ENCODE measurements around the gene GPR157. TPM values are rescaled to one million over a fixed set of nuclear protein-coding genes. Genes with fewer than 3 reads are reported as not detected.
"Not testable (repeated sequence)": the region's sequence is repeated elsewhere in the genome, so short reads cannot be mapped to it uniquely, and the experiment has no call there.

GPR157 gene
- polyA plus RNA-seq, 3 donors: 0.98 to 1.5 (median 1.5) TPM

- no peak for DNase-seq (ENCODE audit: extremely low read depth in 1 of 11, low read depth in 9 of 11, low spot score in 4 of 11)
These were observed 3.6 kb downstream of the GPR157 start for GRCh38 chr1:9125325-9125724.

- DNase-seq (ENCODE audit: extremely low read depth in 1 of 11, low read depth in 9 of 11, low spot score in 4 of 11): not testable (repeated sequence)
These were observed 4.5 kb downstream of the GPR157 start for GRCh38 chr1:9124389-9124788.

- not testable (repeated sequence) for DNase-seq (ENCODE audit: extremely low read depth in 1 of 11, low read depth in 9 of 11, low spot score in 4 of 11)
These were observed 5.2 kb downstream of the GPR157 start for GRCh38 chr1:9123665-9124064.

DNA sequence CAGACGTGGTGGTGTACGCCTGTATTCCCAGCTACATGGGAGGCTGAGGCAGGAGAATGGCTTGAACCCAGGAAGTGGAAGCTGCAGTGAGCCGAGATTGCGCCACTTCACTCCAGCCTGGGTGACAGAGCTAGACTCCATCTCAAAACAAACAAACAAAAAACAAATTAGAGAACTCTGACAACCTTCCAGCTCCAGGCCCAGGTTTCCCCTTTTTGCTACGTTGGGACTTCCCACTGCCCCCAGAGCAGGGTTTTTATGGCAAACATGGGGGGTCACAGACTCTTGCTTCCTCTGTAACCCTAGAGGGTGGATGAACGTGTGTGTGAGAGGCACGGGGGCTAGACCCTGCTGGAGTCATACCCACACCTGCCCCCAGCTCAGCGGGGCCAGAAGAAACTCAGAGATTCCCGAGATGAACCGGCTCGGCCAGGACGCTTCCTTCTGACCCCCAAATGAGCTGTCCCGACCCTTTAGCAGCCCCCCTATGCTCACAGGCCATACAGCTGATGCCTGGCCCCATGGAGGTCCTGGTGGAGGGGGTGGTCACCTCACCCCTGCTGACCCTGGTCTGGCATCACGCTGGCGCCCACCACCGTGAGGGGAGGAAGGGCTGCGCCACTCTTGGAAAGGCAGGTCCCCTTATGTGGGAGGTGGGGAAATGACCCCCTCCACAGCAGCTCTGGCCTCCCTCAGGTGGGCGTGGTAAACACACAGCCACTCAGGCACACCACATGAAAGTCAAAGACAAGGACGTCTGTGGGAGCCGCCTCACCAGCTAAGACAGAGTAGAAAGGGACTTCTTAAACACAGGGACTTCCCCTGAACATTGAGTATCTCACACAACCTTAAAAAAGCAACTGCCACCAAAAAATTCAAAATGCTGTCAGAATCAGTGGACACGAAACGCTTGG, 7.1 kb downstream of the GPR157 start:
- no peak for DNase-seq (ENCODE audit: extremely low read depth in 1 of 11, low read depth in 9 of 11, low spot score in 4 of 11)

GRCh38 chr1:9120312-9120958, 8.5 kb downstream of the GPR157 start:
- DNase-seq (ENCODE audit: extremely low read depth in 1 of 11, low read depth in 9 of 11, low spot score in 4 of 11): no peak

DNA sequence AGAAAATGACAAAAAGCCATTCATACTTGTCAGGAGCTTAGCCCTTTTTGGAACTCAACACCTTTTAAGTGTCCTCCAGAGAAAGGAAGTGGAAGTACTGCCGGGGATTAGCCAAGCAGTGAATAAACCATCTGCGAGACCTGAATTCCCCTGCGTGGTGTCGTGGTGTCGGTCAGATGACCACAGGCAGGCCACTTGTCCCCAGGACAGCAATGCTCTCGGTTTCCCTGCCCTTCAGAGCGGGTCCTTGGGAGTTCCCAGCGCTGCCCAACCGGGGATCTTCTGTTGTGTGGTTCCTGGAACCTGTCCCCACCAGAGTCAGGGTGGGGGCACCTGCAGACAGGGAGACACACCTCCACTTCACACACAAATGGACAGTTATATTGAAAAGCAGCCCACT, 9.2 kb downstream of the GPR157 start:
- DNase-seq (ENCODE audit: extremely low read depth in 1 of 11, low read depth in 9 of 11, low spot score in 4 of 11): no peak

- DNase-seq (ENCODE audit: extremely low read depth in 1 of 11, low read depth in 9 of 11, low spot score in 4 of 11): no peak
These were observed 10.7 kb downstream of the GPR157 start for GRCh38 chr1:9118186-9118585.

DNA sequence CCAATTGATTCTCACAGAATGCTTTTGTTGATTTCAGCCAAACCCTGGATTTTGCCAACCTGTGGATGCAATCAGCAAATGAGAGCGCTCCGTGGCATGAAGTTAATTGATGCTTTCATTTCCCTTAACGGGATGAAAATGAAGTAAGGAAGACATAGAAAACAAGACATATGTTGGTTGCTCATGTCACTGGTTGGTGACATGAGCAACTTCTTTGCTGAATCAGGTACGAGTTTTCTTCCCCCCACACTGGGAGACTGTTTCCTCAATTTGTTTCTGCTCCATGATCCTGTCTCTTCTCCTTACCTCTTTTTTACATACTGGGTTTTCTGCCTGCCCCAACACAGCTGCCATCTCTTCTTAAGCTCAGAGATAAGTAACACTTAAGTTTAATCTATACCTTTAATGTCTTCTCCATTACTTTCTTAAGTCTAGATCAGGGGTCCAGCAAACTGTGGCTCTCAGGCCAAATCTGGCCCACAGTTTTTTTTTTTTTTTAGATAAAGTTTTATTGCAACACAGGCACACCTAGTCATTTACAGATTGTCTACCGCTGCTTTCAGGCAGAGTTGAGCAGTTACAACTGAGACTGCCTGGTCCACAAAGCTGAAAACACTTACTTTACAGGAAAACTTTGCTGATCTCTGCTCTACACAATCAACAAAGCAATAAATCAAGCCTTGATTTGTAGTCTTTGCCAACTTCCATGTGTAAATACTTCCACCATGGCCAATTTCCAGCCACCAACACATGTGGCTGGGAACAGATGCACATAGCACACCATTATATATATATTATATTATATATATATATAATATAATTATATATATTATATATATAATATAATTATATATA, 13.3 kb downstream of the GPR157 start:
- DNase-seq (ENCODE audit: extremely low read depth in 1 of 11, low read depth in 9 of 11, low spot score in 4 of 11): no peak

- no peak for DNase-seq (ENCODE audit: extremely low read depth in 1 of 11, low read depth in 9 of 11, low spot score in 4 of 11)
These were observed 15.7 kb downstream of the GPR157 start for GRCh38 chr1:9112961-9113880.

DNA sequence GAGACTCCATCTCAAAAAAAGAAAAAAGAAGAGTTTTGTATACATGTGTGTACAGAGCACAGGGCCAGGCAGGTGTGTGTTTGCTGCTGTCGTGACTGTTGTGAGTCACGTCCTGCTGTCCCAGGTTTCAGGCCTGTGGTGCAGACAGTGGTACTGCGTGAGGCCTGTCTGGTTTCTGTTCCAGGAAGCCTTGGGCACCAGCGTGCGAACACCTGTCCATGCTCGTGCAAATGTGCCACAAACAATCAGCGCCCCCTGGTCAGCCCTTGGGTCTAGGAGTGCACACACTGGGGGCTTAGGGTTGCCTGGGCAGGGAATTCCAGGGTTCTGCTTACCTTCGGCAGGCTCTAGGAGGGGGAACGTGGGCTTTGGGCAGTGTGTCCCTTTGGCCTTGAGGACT, 16.9 kb downstream of the GPR157 start:
- DNase-seq (ENCODE audit: extremely low read depth in 1 of 11, low read depth in 9 of 11, low spot score in 4 of 11): no peak

DNA sequence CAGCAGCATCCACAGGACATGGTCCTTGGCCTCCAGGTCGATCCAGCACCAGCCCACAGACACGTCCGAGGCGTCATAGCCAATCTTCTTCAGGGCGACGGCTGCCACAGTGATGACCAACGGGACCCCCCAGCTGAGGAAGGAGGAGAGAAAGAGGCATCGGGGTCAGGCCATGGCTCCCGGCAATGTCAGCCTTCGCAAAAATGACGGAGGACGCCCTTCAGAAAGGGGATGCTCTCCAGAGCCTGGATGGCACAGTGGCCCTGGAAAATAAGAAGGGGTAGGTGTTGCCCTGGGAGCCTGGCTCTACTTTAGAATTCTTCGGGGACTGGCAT, 17.6 kb downstream of the GPR157 start:
- no peak for DNase-seq (ENCODE audit: extremely low read depth in 1 of 11, low read depth in 9 of 11, low spot score in 4 of 11)

DNA sequence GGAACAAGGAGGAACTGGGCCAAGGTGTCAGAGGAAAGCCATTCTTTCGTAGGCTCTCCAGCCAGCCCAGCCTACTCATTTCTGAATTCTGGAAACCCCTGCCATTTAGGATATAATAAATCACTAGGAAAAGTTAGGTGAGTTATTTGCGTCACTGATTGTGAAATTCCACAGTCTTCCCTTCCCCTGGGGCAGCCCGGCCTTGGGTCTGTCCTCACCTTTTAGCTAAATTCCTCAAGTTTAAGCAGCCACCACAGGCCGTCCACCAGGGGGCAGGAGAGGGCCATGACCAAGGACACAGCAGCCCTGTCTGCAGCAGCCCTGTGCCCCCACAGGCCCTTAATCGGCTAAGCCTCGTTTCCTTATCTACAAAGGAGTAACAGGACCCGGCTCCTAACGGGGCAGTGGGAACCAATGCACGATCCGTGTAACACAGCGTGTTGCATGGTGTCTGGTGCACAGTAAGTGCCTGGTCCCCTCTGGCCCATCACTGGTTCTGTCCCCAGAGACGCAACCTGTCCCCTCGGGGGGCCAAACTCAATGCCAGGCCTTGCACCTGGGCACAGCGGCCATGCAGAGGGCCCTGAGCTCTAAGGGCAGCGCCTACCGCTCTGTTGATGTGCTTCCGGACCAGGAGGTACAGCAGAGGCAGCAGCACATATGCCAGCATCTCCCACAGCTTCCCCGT, 18.1 kb downstream of the GPR157 start:
- peak in 10 of 11 donors; percentile 71 to 88 (median 80) for DNase-seq (ENCODE audit: extremely low read depth in 1 of 11, low read depth in 9 of 11, low spot score in 4 of 11)

DNA sequence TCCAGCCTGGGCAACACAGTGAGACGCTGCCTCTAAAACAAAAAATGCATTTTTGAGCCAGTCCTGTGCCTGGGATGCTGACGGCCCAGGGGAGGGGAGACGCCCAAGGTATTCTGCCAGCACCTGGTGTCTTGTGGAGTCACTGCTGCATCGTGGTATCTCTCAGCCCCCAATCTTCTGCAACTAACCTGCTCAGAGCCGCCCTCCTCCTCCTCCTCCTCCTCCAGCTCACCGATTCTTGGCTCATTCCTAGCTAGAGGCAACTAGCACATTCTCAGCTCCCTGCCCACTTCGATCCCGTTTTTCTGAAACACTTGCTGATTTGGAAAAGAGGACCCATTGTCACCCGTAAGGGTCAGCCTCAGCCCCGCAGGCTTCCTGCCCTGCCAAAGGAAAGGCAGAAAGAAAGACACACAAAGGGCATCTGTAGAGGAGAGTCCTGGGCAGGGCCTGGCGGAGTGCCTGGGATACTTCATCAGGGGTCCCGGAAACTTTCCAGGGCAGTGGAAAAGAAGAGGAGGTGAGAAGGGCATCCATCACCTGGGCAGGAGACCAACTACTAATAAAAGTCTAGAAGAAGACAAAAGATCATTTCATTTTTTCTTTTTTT, 20.7 kb downstream of the GPR157 start:
- no peak for DNase-seq (ENCODE audit: extremely low read depth in 1 of 11, low read depth in 9 of 11, low spot score in 4 of 11)

DNA sequence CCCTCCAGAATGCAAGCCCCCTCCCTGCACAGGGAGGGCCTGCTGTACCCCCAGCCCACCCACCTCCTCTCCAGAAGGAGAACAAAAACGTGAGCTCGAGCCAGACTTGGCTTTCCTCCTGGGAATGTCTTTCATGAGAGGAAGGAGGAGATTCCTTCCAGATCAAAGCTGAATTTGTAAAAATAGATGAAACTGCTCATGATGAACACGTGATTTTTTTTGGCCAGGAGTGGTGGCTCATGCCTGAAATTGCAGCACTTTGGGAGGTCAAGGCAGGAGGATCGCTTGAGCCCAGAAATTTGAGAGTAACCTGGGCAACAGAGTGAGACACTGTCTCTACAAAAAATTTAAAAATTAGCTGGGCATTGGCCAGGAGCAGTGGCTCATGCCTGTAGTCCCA, 21.8 kb downstream of the GPR157 start:
- no peak for DNase-seq (ENCODE audit: extremely low read depth in 1 of 11, low read depth in 9 of 11, low spot score in 4 of 11)

DNA sequence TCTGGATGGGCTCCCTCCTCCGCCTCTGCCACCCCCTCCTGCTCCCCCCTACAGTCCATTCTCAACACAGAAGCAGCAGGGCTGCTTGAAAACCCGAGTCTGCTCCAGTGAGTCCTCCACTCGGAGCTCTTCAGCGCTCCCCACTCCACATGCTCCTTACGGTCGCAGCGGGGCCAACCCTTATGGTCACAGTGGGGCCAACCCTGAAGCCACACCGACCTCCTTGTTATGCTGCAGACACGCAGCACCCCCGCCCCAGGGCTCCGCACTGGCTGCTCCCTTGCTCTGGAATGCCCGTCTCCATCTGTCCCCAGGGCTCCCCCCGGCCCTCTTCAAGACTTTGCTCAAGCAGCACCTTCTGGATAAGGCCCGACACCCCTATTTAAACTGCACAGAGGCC, 22.6 kb downstream of the GPR157 start:
- no peak for DNase-seq (ENCODE audit: extremely low read depth in 1 of 11, low read depth in 9 of 11, low spot score in 4 of 11)

- DNase-seq (ENCODE audit: extremely low read depth in 1 of 11, low read depth in 9 of 11, low spot score in 4 of 11): no peak
These were observed 23.5 kb downstream of the GPR157 start for GRCh38 chr1:9105336-9105867.

DNA sequence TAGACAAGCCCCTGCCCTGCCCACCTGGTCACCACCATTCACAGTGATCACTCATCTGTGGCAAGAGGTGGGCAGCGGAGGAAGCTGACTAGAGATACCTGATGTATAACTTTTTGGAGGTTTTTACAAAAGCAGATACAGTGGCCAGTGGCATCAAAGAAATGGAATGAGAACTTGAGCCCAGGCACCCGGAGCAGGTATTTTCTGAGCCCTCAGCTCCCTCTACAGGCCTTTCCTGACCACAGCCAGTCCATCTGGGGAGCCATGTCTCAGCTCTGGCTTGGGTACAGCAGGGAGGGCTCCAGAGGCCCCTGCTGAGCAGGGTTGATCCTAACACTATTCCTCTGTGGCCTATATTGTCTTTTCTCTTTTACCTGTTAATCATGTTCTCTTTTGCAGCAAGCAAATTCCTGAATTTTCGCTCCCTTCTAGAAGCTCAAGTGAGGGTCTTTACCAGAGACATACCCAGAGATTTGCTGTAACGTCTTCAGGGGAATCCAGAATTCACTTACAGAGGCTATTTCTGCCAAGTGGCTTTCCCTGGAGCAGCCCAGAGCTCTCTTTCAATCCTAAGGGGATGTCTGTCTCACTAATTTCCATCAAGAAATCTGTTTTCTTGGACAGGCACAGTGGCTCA, 27.3 kb downstream of the GPR157 start:
- peak in 6 of 11 donors; percentile 36 to 55 (median 42) for DNase-seq (ENCODE audit: extremely low read depth in 1 of 11, low read depth in 9 of 11, low spot score in 4 of 11)

Measured in renal cortex interstitium (tissue), 11 donors.